ENCODE measurements around the gene CCDC92.

The CCDC92 gene

GRCh38 chr12:123972457-123973401 lies at the start of gene CCDC92, which contains the start of gene ZNF664:
Gene CCDC92 (minus strand): TSS chr12:123972831. CDS start chr12:123944305, 28,526 bp downstream.
Gene ZNF664 (plus strand): TSS chr12:123973215. CDS start chr12:124012145, 38,930 bp downstream.
- peak; percentile 86 for DNase-seq

GRCh38 chr12:124022161-124022560 lies 49.5 kb upstream of the CCDC92 start:
- DNase-seq = no peak

- no peak for DNase-seq
Observed at GRCh38 chr12:124021007-124021406, 48.4 kb upstream of the CCDC92 start.

GRCh38 chr12:124020514-124020949 lies 47.9 kb upstream of the CCDC92 start:
- no peak for DNase-seq

- DNase-seq = no peak
Observed at GRCh38 chr12:124019115-124019514, 46.5 kb upstream of the CCDC92 start.

- DNase-seq = no peak
Observed at GRCh38 chr12:124018539-124018938, 45.9 kb upstream of the CCDC92 start.

GRCh38 chr12:124017064-124017463 lies 44.4 kb upstream of the CCDC92 start:
- no peak for DNase-seq

- no peak for DNase-seq
Observed at GRCh38 chr12:124015494-124016461, 43.1 kb upstream of the CCDC92 start.

GRCh38 chr12:124013073-124013472 lies 40.4 kb upstream of the CCDC92 start:
- no peak for DNase-seq

- DNase-seq = no peak
Observed at GRCh38 chr12:124011435-124012115, 38.9 kb upstream of the CCDC92 start.

- no peak for DNase-seq
Observed at GRCh38 chr12:124010687-124011086, 38.1 kb upstream of the CCDC92 start.

GRCh38 chr12:124009781-124010180 lies 37.1 kb upstream of the CCDC92 start:
- DNase-seq = no peak

GRCh38 chr12:124008595-124008994 lies 36.0 kb upstream of the CCDC92 start:
- DNase-seq = no peak

- no peak for DNase-seq
Observed at GRCh38 chr12:124007826-124008570, 35.4 kb upstream of the CCDC92 start.

- no peak for DNase-seq
Observed at GRCh38 chr12:124006846-124007713, 34.4 kb upstream of the CCDC92 start.

GRCh38 chr12:124006085-124006845 lies 33.6 kb upstream of the CCDC92 start:
- DNase-seq = no peak

GRCh38 chr12:124004233-124004875 lies 31.7 kb upstream of the CCDC92 start:
- DNase-seq = no peak

GRCh38 chr12:124002654-124003053 lies 30.0 kb upstream of the CCDC92 start:
- no peak for DNase-seq

GRCh38 chr12:124002021-124002644 lies 29.5 kb upstream of the CCDC92 start:
- DNase-seq = no peak

Measured in DMS153 (cell line).